Keratinocyte (primary cell): ENCODE results near the gene GON7.
"Not testable (repeated sequence)": the region's sequence is repeated elsewhere in the genome, so short reads cannot be mapped to it uniquely, and the experiment has no call there.

Source experiments
- EZH2 ChIP-seq: IDR thresholded peaks from one replicate; pipeline ENCODE4 v1.6.1; 2012; ENCODE audit warnings: inconsistent platforms, mild to moderate bottlenecking, low read length, moderate library complexity
- TF ChIP-seq, protein P1 (sequence below), 3 experiments: IDR thresholded peaks in 1 of 3; conservative IDR thresholded peaks in 1 of 3; optimal IDR thresholded peaks in 1 of 3; 2 replicates in 2 of 3; 3 replicates in 1 of 3; pipeline versions ENCODE3 to v1.5.1; 2011; ENCODE audit warnings: low read length in 3 of 3, mild to moderate bottlenecking in 3 of 3, moderate library complexity in 2 of 3, control low read depth in 1 of 3, inconsistent platforms in 1 of 3; ENCODE audit not compliant: insufficient read depth in 2 of 3; ENCODE audit errors: extremely low read depth in 1 of 3

DNA sequence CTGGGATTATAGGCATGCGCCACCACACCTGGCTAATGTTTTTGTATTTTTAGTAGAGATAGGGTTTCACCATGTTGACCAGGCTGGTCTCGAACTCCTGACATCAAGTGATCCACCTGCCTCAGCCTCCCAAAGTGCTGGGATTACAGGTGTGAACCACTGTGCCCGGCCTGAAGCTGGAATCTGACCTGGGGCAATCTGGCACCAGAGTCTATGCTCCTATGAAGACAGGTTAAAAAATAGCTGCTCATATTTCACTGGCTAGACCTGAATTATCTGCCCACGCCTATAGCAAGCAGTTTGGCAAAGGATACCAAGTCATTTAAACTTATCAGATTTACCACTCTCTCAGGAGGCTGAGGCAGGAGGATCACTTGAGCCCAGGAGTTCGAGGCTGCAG, 32.1 kb downstream of the GON7 start:
- not testable (repeated sequence) for TF ChIP-seq EZH2
- TF ChIP-seq, protein P1, sequence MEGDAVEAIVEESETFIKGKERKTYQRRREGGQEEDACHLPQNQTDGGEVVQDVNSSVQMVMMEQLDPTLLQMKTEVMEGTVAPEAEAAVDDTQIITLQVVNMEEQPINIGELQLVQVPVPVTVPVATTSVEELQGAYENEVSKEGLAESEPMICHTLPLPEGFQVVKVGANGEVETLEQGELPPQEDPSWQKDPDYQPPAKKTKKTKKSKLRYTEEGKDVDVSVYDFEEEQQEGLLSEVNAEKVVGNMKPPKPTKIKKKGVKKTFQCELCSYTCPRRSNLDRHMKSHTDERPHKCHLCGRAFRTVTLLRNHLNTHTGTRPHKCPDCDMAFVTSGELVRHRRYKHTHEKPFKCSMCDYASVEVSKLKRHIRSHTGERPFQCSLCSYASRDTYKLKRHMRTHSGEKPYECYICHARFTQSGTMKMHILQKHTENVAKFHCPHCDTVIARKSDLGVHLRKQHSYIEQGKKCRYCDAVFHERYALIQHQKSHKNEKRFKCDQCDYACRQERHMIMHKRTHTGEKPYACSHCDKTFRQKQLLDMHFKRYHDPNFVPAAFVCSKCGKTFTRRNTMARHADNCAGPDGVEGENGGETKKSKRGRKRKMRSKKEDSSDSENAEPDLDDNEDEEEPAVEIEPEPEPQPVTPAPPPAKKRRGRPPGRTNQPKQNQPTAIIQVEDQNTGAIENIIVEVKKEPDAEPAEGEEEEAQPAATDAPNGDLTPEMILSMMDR (optimal IDR thresholded peaks at IDR 0.05 in 1 of 3, IDR thresholded peaks at IDR 0.05 in 1 of 3, conservative IDR thresholded peaks at IDR 0.05 in 1 of 3; ENCODE audit: extremely low read depth in 1 of 3, insufficient read depth in 2 of 3, low read length in 3 of 3) = not testable (repeated sequence)
